Measurements from ENCODE around the gene SEC14L1. TPM values are rescaled to one million over a fixed set of nuclear protein-coding genes. Genes with fewer than 3 reads are reported as not detected.

Gene SEC14L1
- polyA plus RNA-seq, 3 donors from 2014 or later = 14.8 to 25.6 (median 19.4) TPM

DNA sequence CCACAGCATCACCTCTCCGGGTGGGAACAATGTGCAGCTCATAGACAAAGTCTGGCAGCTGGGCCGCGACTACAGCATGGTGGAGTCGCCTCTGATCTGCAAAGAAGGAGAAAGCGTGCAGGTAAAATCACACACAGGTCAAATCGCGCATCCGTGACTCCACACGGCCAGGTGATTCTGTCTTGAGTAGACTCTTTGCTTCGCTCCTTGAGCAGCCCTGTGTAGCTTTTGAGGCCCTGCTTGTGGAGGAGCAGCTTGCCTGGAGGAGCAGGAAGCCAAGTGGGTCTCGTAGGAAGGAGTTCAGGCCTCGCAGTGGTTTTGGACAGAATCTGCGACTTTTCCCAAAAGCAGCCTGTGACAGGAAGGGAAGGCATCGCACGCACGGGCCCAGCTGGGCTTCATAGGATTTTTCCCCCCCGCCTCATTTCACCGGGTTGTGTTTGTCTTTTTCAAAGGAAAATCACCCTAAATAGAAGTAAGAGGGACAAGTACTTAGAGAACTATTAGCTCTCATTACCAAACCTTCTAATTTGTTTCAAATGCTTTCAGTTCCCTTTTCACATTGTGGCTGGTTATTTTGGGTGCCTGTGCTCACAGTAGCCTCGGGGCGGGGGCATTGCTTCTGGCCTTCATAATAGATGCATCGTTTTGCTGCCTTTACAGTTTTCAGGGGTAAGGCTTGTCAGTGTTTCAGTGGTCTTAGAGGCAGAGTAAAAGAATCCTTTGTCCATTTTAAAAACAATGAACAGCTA is 71.5 kb downstream of the SEC14L1 start:
- Mint-ChIP-seq H3K36me3 (peaks cover 8 to 64% (median 40%) of the 10 kb centered on the region in 3 donors), H3K4me1 (no peaks in the 10 kb centered on the region), H3K27ac (peak overlapping the region in 1 of 6 donors; percentile 40), H3K4me3 (no peak overlapping the region), H3K27me3 (ENCODE audit: low read depth in 3 of 3) (peaks cover 0 to 8% (median 3%) of the 10 kb centered on the region in 3 donors), H3K9me3 (no peaks in the 10 kb centered on the region)
- DNase-seq = no peak

- Mint-ChIP-seq H3K4me1 (no peaks in the 10 kb centered on the region), H3K9me3 (no peaks in the 10 kb centered on the region), H3K27ac (peak overlapping the region in 1 of 6 donors; percentile 40), H3K4me3 (no peak overlapping the region), H3K36me3 (peaks cover 8 to 61% (median 41%) of the 10 kb centered on the region in 3 donors), H3K27me3 (ENCODE audit: low read depth in 3 of 3) (peaks cover 0 to 6% (median 3%) of the 10 kb centered on the region in 3 donors)
- no peak for DNase-seq
These were observed 72.3 kb downstream of the SEC14L1 start for GRCh38 chr17:77212833-77213777.

DNA sequence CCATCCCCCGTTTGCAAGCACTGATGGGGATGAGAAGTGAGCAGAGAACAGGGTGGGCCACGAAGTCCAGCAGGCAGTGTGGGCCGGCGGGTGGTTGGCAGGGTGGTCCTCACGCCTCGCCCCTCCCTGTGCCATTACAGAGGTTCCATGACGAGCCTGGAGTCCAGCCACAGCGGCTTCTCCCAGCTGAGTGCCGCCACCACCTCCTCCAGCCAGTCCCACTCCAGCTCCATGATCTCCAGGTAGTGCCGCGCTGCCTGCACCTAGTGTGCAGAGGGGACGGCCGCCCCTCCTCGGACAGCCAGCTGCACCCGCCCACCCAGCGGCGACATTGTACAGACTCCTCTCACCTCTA is 73.0 kb downstream of the SEC14L1 start:
- no peak for DNase-seq
- H3K27me3 Mint-ChIP-seq (ENCODE audit: low read depth in 3 of 3) = peaks cover 0 to 5% (median 2%) of the 10 kb centered on the region in 3 donors
- H3K27ac Mint-ChIP-seq = no peak overlapping the region
- no peaks in the 10 kb centered on the region for H3K9me3 Mint-ChIP-seq
- H3K4me3 Mint-ChIP-seq = no peak overlapping the region
- H3K4me1 Mint-ChIP-seq = no peaks in the 10 kb centered on the region
- peaks cover 8 to 57% (median 39%) of the 10 kb centered on the region in 3 donors for H3K36me3 Mint-ChIP-seq

DNA sequence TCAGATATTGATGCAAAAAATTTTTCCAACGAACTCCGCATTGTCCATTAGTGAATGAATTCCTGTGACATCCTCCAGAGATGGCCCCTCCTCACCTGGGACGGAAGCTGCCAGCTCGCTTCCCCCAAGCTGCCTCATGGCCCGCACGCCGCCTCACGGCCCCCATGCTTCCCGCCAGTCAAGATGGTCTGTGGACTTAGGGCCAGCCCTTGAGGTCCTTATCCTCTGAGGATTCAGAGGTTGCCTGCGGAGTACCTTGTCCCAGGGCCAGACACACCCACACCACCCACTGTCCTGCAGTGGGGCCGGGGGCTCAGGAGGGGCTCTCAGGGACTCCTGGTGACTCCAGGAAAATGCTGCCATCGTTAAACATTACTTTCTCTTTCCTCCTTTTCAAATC is 73.6 kb downstream of the SEC14L1 start:
- Mint-ChIP-seq H3K27ac (peak overlapping the region in 1 of 6 donors; percentile 64), H3K4me1 (no peaks in the 10 kb centered on the region), H3K27me3 (ENCODE audit: low read depth in 3 of 3) (peaks cover 0 to 5% (median 2%) of the 10 kb centered on the region in 3 donors), H3K4me3 (no peak overlapping the region), H3K36me3 (peaks cover 8 to 59% (median 38%) of the 10 kb centered on the region in 3 donors), H3K9me3 (no peaks in the 10 kb centered on the region)
- DNase-seq = no peak

DNA sequence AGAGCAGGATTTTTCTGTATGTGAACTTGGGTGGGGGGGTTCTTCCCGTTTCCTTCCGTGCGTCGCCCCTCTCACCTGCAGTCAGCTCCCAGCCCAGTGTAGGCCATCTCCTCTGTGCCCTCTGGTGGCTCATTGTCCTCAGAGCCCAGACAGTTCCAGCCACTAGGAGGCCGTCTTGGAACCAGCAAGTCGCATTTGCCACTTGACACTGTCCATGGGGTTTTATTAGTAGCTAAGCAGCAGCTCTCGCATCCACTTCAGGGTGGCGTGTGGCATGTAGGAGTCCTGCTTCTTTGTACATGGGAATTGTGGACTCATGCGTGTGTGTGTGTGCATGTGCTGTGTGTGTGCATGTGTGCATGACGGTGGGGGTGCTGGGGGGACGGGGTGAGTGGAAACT is 74.0 kb downstream of the SEC14L1 start:
- Mint-ChIP-seq H3K36me3 (peaks cover 8 to 55% (median 35%) of the 10 kb centered on the region in 3 donors), H3K4me1 (no peaks in the 10 kb centered on the region), H3K4me3 (no peak overlapping the region), H3K27ac (peak overlapping the region in 1 of 6 donors; percentile 64), H3K9me3 (no peaks in the 10 kb centered on the region), H3K27me3 (ENCODE audit: low read depth in 3 of 3) (peaks cover 0 to 5% (median 2%) of the 10 kb centered on the region in 3 donors)
- DNase-seq = peak in 1 of 3 donors; percentile 13

- no peaks in the 10 kb centered on the region for H3K4me1 Mint-ChIP-seq
- H3K36me3 Mint-ChIP-seq = peaks cover 5 to 51% (median 31%) of the 10 kb centered on the region in 3 donors
- DNase-seq = no peak
- no peak overlapping the region for H3K4me3 Mint-ChIP-seq
- peaks cover 0 to 5% (median 2%) of the 10 kb centered on the region in 3 donors for H3K27me3 Mint-ChIP-seq (ENCODE audit: low read depth in 3 of 3)
- no peaks in the 10 kb centered on the region for H3K9me3 Mint-ChIP-seq
- H3K27ac Mint-ChIP-seq = no peak overlapping the region
These were observed 74.5 kb downstream of the SEC14L1 start for GRCh38 chr17:77215281-77215680.

DNA sequence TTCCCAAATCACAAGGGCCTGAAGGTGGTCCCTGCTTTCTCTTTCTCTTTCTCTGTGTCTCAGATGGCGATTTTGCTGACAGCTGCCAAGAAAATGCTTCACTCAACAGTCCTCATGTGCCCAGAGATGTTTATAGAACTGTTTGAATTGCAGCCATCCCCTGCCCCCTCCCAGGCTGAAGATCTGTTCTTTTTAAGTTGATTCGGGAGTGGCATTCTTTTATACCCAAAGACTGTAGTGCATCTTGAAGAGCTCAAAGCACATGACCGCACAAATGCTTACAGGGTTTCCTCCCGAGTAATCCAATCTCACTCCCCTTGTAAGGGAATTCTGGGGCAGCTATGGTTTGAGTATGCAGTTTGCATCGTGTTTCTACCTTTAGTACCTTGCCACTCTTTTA is 75.7 kb downstream of the SEC14L1 start:
- Mint-ChIP-seq H3K27ac (peak overlapping the region in 1 of 6 donors; percentile 28), H3K4me3 (no peak overlapping the region), H3K9me3 (no peaks in the 10 kb centered on the region), H3K36me3 (peaks cover 0 to 42% (median 22%) of the 10 kb centered on the region in 3 donors), H3K4me1 (no peaks in the 10 kb centered on the region), H3K27me3 (ENCODE audit: low read depth in 3 of 3) (peaks cover 0 to 4% (median 2%) of the 10 kb centered on the region in 3 donors)
- no peak for DNase-seq

DNA sequence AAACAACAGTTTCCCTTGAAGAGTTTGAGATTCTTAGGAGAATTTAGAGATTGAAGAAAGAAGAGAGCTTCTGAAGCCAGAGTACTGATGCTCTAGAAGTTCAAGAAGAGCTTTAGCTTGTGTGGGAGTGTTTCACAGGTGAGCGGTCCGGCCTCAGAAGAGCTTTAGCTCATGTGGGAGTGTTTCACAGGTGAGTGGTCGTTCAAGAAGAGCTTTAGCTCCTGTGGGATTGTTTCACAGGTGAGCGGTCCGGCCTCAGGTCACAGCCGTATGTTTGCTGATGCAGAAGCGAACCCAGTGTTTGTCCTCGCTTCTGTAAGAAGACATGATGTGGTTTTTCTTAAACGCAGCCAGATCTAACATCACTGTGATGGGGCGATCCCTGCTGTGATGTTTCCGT is 76.4 kb downstream of the SEC14L1 start:
- peaks cover 0 to 3% (median 2%) of the 10 kb centered on the region in 3 donors for H3K27me3 Mint-ChIP-seq (ENCODE audit: low read depth in 3 of 3)
- H3K36me3 Mint-ChIP-seq = peaks cover 0 to 38% (median 16%) of the 10 kb centered on the region in 3 donors
- DNase-seq = no peak
- no peaks in the 10 kb centered on the region for H3K9me3 Mint-ChIP-seq
- no peak overlapping the region for H3K4me3 Mint-ChIP-seq
- no peaks in the 10 kb centered on the region for H3K4me1 Mint-ChIP-seq
- H3K27ac Mint-ChIP-seq = no peak overlapping the region

DNA sequence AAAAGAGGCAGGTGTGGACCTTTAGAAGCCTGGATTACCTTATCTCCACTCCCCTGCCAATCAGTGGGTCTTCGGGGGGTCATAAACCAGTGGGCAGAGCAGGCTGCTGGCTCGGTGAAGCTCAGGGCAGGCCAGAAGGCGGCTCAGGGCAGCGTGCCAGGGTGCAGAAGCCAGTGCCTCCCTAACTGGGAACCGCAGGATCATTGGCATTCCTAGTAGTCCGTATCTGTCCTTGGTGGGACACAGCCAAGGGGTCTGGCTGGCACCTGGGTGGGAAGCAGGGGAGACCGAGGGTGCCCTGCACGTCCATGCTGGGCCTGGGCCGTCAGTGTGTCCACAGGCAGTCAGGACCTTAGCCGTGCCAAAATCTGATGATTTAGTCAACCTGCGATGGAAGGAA is 76.8 kb downstream of the SEC14L1 start:
- H3K27ac Mint-ChIP-seq = no peak overlapping the region
- no peaks in the 10 kb centered on the region for H3K4me1 Mint-ChIP-seq
- no peak for DNase-seq
- H3K4me3 Mint-ChIP-seq = no peak overlapping the region
- no peaks in the 10 kb centered on the region for H3K9me3 Mint-ChIP-seq
- H3K27me3 Mint-ChIP-seq (ENCODE audit: low read depth in 3 of 3) = peaks cover 0 to 3% (median 2%) of the 10 kb centered on the region in 3 donors
- H3K36me3 Mint-ChIP-seq = peaks cover 0 to 35% (median 14%) of the 10 kb centered on the region in 3 donors

- Mint-ChIP-seq H3K27ac (peak overlapping the region in 1 of 6 donors; percentile 48), H3K4me3 (no peak overlapping the region)
These were observed 78.1 kb downstream of the SEC14L1 start for GRCh38 chr17:77218902-77219301.

GRCh38 chr17:77222356-77222755 is 81.6 kb downstream of the SEC14L1 start:
- Mint-ChIP-seq H3K36me3 (peaks cover 0 to 11% (median 4%) of the 10 kb centered on the region in 3 donors), H3K9me3 (no peaks in the 10 kb centered on the region), H3K27me3 (ENCODE audit: low read depth in 3 of 3) (peaks cover 0 to 3% (median 3%) of the 10 kb centered on the region in 3 donors), H3K4me3 (no peak overlapping the region), H3K27ac (no peak overlapping the region), H3K4me1 (no peaks in the 10 kb centered on the region)
- DNase-seq = no peak

More at GRCh38 chr17:77218902-77219301, 78.1 kb downstream of the SEC14L1 start:
- no peak for DNase-seq
- Mint-ChIP-seq H3K4me1 (no peaks in the 10 kb centered on the region), H3K36me3 (peaks cover 0 to 32% (median 12%) of the 10 kb centered on the region in 3 donors), H3K9me3 (no peaks in the 10 kb centered on the region), H3K27me3 (ENCODE audit: low read depth in 3 of 3) (peaks cover 0 to 3% (median 2%) of the 10 kb centered on the region in 3 donors)

- no peak overlapping the region for H3K27ac Mint-ChIP-seq
- H3K4me3 Mint-ChIP-seq = no peak overlapping the region
These were observed 83.1 kb downstream of the SEC14L1 start for GRCh38 chr17:77223642-77224420.

DNA sequence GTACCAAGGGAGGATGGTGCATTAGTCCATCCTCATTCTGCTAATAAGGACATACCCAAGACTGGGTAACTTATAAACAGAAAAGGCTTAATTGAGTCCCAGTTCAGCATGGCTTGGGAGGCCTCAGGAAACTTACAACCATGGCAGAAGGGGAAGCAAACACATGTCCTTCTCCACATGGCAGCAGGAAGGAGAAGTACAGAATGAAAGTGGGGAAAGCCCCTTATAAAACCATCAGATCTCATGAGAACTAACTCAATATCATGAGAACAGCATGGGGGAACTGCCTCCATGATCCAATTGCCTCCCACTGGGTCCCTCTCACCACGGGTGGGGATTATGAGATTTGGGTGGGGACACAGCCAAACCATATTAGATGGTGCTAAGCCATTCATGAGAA is 84.5 kb downstream of the SEC14L1 start:
- no peak for DNase-seq
- Mint-ChIP-seq H3K9me3 (peaks cover 0 to 2% (median 0%) of the 10 kb centered on the region in 6 donors), H3K27me3 (ENCODE audit: low read depth in 3 of 3) (peaks cover 0 to 3% (median 0%) of the 10 kb centered on the region in 3 donors), H3K4me3 (no peak overlapping the region), H3K4me1 (no peaks in the 10 kb centered on the region), H3K36me3 (no peaks in the 10 kb centered on the region), H3K27ac (peak overlapping the region in 1 of 6 donors; percentile 12)

More at GRCh38 chr17:77223642-77224420, 83.1 kb downstream of the SEC14L1 start:
- Mint-ChIP-seq H3K4me1 (no peaks in the 10 kb centered on the region), H3K9me3 (peaks cover 0 to 2% (median 0%) of the 10 kb centered on the region in 6 donors), H3K27me3 (ENCODE audit: low read depth in 3 of 3) (peaks cover 0 to 3% (median 0%) of the 10 kb centered on the region in 3 donors), H3K36me3 (peaks cover 0 to 5% (median 0%) of the 10 kb centered on the region in 3 donors)
- no peak for DNase-seq
